Activated T-helper 1 cell treated with anti-CD3 and anti-CD28 coated beads, Interleukin-2, amount 50 U/mL, for 16 hours (primary cell): ENCODE measurements around the gene SLC2A13.
"Not testable (repeated sequence)": the region's sequence is repeated elsewhere in the genome, so short reads cannot be mapped to it uniquely, and the experiment has no call there.

Source experiments
- DNase-seq, 2 donors: peaks; one replicate each; pipeline ENCODE4 v3.0.0-alpha.2; 2020; ENCODE audit warnings: low read depth in 1 of 2, low spot score in 1 of 2

Gene SLC2A13

DNA sequence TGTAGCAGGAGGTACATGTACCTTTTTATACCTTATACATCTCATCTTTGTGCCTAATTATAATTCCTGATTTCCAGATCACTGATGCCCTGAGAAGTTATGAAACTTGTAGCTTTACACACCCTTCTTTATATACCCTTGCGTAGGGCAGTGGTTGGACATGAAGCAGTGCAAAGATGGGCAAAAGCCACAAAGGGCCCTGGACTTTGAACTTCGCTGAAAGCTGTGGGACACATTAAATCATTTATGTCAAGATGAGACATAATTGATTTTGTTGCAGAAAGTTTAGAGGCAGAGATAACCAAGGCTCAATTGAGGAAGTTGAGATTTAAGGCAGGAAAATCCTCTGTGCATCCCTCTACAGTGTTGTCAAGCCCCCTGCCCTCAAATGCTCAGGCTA is 170.0 kb downstream of the SLC2A13 start:
- DNase-seq = no peak

DNA sequence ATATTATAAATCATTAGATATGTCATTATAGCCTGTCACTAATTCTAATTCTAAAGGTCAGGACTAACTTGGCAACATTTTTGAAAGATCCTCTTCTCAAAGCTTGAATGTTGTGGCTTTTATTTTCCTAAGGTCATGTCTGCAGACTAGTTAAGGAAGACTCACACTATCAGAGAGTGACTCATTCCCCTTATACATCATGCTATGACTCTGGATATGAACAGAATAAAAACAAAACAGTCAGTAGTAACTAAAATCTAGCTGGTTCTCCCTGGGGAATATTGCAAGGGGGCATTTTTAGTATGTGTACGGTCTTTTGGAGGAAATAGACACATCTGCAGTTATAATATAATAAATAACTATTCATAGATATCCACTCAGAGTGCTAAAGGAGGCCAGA is 170.6 kb downstream of the SLC2A13 start:
- DNase-seq = no peak

DNA sequence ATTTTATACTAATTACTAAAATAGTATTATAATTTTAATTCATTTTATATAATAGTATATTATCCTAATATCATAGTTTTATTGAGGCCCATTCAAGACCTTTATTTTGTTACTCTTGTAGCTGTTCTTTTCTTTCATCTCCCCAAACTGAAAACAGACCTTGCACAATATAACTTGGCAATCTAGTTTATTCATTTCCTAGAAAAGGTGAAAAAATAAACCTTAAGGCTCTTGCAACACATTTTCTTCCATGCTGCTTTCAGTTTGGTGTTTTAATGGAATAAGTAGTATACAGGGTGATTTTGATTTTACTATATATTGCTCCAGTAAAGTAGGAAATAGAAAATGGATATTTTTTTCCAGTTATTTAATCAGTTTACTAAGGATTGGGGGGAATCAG is 174.0 kb downstream of the SLC2A13 start:
- no peak for DNase-seq

DNA sequence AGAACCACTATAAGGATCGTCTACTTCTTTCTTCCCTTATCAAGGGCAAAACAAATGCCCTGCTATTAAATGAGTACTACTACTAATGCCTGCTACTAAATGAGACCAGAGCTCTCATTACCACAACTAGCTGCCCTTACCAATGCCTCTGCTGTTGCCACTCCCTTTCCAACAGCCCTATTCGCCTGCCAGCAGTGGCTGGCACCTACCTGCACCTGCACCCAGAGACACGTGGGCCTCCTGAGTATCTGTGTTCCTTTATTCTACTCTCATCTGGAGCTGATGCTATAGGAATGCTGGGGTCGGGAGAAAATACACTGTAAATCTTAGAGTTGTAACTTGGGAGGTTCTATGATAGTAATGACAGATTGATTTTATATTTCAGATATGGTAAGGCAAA is 174.7 kb downstream of the SLC2A13 start:
- DNase-seq = no peak

DNA sequence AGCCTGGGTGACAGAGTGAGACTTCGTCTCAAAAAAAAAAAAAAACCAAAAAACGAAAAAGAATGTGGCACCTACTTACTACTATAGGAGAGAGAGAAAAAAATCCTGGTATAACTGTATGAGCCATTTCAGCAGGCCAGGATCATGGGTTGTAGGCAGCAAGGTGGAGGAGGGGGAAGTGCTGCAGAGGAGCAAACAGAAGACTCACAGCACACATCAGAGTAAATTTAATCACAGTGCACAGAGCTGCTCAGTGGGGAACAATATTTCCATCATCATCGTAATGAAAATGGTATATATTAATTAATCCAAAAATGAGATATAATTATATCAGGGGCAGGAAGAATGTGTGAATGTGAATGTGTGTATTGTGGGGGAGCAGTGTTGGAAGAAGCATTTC is 175.8 kb downstream of the SLC2A13 start:
- DNase-seq = no peak

DNA sequence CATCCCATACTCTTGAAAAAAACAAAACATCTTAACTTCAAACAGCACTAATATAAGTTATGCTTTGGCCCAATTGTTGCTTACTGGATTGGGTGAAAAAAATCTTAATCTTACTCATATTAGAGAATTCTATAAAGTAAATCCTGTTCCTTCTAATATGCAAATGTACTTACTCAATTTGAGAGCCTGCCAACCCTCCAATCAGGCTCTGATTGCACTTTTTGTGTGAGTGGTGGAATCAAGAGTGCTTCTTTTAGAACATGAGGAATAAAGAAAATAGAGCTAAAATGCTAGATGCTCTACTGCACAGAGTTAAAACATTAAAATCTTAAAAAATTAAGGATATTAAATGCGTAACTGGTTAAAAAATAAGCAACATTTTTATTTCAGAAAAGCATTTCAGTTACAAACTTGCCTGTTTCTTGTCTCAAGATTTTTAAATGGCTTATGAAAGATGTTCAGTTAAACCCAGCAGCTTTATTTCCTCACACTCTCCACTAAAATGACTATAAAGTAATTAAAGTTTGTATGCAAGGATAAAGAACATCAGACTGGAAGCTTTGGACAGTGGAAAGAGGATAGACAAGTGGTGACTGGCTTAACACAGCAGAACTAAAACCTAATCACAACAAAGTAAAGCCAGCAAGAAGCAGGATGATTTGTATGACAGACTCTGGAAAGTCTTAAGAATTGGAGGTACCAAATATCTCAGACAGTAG is 177.5 kb downstream of the SLC2A13 start:
- DNase-seq = no peak

DNA sequence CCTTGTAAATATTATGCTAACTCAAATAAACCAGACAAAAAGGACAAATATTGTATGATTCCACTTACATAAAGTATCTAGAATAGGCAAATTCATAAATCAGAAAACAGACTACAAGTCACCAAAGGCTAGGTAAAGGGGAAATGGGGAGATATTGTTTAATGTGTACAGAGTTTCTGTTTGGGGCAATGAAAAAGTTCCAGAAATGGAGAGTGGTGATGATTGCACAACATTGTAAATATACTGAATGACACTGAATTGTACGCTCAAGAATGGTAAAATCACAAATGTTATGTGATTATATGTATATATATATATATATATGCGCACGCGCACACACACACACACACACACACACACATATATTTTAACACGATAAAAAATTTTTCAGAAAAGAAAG is 182.5 kb downstream of the SLC2A13 start:
- no peak for DNase-seq

DNA sequence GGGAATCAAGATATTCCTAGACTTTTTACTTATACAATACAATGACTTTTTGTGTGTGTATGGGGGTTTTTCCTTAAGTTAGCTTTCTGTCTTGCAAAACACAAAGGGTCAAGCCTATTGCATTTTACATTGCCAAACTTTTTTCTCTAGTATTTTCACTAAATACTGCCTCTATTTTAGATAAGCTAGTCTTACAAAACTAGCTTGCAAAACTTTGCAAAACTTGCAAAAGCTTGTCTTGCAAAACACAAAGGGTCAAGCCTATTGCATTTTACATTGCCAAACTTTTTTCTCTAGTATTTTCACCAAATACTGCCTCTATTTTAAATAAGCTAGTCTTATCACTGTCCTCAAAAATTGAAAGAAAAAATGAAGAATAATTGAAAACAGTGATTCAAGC is 183.3 kb downstream of the SLC2A13 start:
- not testable (repeated sequence) for DNase-seq

DNA sequence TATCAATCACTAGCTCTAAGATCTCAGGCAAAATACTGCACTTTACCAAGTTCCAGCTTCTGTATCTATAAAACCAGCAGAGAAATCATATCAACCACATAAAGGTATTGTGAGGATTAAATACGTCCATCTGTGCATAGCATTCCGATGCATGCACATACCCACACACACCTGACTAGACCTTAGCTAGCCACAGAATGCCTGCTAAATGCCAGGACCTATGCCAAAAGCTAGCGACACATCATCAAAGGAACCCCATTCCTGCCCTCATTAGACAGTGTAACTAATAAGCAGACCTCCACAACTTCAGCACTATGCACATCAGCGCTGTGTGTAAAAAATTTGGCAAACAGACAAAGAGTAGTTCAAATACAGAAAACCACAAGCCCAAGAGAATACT is 185.2 kb downstream of the SLC2A13 start:
- no peak for DNase-seq

DNA sequence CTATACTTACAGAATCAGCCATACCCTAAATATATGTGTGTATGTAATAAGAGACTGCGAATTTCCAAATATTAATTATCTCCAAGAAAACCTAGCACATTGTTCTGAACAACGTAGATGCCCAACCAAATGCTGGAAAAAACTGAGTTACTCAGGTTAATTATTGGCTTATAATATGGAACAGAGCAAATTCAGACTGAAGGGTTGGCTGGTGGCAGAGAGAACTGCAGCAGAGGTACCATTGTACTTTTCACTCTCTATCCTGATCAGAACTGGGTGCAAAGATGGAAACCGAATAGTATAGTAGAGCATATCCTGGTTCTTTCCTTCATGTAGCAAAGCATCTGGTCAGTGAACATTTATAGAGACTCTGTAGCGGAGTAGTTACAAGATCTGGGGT is 185.7 kb downstream of the SLC2A13 start:
- DNase-seq = no peak

DNA sequence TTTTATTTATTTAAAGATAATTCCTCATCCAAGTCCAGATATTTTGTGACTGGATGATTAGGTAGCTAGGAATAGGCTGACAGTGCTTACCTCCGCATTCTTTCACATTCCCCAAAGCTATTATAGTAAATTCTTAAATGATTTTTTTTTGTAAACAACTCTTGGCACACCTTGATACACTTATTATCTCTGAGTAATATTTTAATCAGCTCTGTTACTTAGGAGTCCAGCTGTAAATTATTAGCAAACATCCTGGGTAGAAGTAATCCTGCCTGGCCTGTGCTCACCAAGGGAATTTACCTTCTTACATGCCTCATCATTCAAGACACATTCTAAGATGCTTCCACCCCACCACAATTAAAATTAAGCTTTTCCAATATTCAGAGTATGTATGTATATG is 186.1 kb downstream of the SLC2A13 start:
- DNase-seq = no peak

DNA sequence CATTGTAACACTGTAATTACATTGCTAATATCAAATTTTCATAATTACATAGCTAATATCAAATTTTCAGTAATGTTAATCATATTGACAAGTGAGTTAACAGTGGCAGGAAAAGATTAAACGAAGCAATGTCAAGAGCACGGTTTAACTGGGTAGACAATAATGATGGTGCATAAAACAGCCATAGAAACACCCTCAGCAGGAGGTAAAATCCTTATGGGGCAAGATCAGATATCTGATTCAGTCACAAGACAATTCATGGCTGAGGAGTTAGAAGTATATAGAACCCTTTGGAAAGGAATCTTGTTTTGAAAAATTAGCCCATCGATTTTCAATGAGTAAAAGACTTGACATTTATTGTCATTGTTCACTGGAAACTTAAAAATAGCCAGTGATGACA is 190.6 kb downstream of the SLC2A13 start:
- no peak for DNase-seq

DNA sequence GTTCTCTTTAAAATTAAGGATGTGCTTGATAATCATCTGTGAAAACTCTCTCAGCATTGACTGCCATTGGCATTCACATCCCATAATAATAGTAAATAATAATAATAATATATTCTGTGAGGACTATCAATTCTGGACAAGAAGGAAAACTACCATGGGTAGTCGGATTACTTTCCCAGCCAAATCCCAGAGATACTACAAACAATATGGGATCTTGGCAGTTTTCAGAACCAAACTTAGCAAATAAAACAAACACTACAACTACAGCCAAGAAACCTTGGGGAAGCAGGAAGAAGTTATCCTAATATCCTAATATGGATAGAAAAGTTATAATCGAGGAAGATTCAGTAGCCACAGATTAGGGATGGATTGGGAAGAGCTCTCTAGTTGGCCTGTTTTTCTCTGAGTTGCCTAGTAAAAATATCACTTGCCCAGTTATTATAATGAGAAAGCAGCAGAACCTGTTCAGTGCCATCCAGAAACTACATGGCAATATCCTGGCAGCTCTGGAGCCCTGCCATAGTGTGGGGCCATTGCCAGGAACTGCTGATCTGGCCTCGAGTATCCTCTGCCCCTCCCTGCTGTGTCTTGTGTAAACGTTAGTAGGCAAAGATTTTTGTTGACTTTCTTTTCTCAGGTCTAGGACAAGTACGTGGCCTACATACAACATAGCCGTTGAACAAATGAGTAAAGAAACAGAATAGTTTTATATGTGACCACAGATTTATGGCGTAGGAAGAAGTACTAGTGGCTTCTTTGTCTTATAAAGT is 193.5 kb downstream of the SLC2A13 start:
- DNase-seq = no peak

DNA sequence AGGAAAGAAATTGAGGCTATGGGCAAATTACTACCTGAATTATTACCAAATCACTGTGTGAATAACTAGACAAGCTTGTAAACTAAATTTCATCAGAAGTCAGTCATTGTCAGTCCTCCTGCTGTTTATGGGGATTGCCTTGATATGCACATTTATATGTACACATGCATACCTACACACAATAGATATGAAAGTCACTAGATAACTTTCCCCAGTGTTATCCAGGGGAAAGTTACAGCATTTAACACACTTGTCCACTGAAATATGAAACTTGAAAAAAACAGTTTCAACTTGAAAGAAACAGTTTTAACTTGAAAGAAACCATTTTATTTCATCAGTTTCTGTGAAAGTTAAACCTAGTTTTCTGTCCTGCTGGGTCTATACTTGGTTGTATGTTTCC is 199.6 kb downstream of the SLC2A13 start:
- no peak for DNase-seq

DNA sequence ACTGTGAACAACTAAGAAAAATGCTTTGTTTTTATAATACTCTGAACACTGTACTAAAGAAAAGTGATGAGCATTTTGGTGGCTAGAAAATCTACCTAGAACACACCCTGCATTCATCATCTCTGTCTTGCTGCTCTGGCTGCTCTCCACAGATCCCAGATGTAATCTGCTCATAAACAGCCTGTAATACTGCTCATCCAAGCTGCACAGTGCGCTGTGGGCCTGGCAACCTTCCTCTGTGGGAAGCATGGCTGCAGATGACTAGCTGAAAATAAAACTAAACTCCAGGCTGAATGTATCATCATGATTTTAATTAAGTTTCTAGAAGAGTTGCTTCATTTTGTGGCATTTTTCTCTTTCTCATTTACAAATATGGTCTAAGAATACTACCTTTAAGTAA is 200.7 kb downstream of the SLC2A13 start:
- DNase-seq = no peak

DNA sequence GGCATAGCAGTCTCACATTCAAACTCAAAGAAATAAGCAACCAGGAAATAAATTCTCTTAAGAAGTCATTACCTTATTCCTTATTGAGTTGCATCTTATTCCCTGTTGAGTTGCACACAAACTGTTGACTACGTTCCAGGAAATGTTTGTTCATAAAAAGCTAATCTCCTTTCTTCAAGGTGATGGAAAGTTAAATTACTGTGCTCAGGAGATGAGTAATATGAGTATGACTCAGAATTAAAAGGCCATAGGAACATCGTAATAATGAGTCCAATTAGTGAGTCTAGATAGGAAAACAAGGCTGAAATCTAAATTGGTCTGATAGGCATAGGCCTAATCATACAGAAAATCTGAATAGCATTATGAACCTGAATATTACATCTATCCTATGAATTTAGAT is 203.1 kb downstream of the SLC2A13 start:
- no peak for DNase-seq

DNA sequence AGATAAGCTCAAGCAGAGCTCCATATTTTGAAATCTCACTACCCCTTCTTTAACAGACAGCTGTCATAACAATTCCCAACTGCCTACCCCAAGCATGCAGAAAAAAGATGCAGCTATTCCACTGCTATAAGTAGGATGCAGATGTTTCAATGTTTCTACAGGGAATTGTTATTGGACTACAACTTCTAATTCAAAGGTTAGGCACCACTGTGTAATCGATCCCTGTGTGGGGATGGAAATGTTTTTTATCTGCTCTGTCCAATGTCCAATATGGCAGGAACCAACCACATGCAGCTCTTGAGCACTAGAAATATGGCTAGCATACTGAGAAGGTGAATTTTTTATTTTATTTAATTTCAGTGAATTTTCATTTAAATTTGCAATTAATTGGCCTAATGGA is 208.6 kb downstream of the SLC2A13 start:
- DNase-seq = no peak

DNA sequence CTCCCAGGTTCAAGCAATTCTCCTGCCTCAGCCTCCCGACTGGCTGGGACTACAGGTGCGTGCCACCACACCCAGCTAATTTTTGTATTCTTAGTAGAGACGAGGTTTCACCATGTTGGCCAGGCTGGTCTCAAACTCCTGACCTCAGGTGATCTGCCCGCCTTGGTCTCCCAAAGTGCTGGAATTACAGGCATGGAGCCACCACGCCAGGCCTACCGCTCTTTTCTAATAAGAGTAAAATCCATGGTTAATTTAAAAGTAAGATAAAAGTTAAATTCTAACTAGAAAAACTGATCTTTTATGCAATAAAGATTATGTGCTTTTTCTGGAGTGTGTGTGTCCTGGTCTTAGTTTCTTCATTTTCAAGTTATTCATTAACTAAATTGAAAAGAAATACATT is 212.5 kb downstream of the SLC2A13 start:
- DNase-seq = not testable (repeated sequence)

DNA sequence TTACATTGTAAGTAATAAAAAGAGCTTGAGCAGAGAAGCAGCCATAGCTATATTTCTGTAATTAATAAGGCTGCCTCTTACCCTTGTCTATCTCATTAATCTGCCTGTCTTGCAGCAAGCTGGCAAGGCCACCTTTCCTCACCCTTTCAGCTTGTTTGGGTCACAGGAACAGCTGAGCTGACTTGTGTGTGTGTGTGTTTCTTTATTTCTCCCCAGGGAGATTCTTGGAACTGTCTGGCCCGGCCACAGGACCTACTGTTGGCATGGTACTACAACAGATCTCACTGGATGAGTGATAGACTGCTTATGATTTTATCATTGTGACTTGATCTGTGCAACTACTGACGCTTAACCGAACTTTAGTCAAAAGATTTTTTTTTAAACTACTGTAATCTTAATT is 213.7 kb downstream of the SLC2A13 start:
- no peak for DNase-seq

DNA sequence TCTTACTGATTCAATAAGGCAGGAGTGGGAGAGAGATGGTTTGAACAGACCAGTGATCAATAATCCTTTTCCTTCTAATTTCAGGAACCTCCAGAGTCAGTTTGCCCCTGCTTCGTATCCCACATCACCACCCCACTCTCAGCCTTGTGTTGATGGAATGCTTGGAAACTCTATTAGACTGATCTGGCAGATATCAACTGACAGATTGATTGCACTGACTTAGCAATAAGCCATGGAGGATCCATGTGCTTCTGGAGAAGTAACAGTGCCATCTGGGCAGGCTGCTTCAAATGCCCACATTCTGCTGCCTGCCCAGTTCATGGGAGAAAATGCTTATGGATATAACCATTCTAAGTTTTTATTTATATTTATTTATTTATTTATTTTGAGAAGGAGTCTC is 218.0 kb downstream of the SLC2A13 start:
- no peak for DNase-seq

DNA sequence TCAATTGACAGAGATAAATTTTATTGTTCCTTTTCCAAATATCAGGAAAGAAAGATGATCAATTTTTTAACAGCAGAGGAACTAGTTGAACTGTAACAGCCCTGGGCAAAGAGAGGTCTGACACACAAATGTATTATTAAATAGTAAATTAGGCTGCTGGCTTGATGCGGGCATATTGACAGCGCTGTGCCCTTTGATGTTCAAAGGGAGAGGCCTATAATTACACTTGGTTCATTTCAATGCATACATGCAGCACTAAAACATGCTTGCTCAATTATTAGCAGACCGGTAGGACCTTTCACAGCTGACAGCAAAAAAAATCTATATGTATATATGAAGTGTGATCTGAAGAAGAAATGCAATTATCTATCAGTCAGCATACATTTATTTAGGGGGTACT is 219.8 kb downstream of the SLC2A13 start:
- DNase-seq = no peak

DNA sequence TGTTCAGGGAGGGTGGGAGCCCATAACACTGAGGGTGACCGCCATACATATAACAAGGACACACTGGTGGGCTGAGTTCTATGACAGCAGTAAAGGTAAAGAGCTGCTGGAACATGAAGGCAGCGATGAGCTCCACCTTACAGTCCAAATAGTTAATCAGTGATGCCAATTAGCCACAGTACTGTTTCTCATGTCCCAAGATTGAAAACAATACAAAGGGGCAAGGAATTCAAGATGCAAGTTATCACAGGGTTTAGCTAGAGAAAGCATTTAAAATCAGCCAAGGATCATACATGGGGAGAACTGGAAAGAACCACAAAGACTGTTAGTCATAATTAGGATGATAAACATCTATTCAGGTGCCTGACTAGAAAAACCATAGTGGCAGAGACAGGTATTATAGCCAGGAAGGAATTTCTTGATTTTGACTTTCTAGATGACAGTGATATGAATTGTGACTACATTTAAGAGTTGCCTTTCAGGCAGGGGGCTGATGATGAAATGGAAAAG is 221.2 kb downstream of the SLC2A13 start:
- no peak for DNase-seq

DNA sequence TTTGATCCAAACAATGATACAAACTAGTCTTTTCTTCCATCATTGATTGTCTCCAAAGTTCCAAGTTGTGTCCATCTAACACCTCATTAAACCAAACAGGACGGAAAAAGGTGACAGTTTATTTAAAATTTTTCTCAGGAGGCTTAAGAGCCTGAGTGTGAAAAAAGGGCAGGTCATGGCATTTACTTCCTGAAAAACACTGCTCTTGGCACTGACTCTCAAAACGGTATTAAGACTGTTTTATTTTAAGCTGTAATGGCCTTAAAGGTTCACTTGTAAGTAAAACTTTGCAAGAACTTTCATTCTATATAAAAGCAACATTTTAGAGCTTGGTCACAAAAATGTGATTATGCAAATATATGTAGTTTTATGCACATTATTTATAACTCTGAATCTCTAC is 222.5 kb downstream of the SLC2A13 start:
- no peak for DNase-seq
